H1 (cell line): ENCODE results near the gene NOXRED1.

Experiments used
- CTCF ChIP-seq, 3 experiments: IDR thresholded peaks; 1 replicate in 2 of 3; 2 replicates in 1 of 3; pipeline versions ENCODE4 v1.5.1 to v1.6.1; 2011; ENCODE audit warnings: low read length in 3 of 3, mild to moderate bottlenecking in 3 of 3, inconsistent platforms in 2 of 3, low read depth in 1 of 3, moderate library complexity in 1 of 3; ENCODE audit not compliant: insufficient read depth in 1 of 3; ENCODE audit errors: control extremely low read depth in 1 of 3
- EP300 ChIP-seq, 2 experiments: IDR thresholded peaks; 1 replicate in 1 of 2; 2 replicates in 1 of 2; pipeline ENCODE4 v1.6.1; 2011 to 2012; ENCODE audit warnings: low read depth in 2 of 2, low read length in 2 of 2, mild to moderate bottlenecking in 2 of 2, borderline replicate concordance in 1 of 2, inconsistent platforms in 1 of 2, moderate library complexity in 1 of 2
- EZH2 ChIP-seq: fragments of 200-600 bp; sonication (generic); IDR thresholded peaks from 2 replicates; pipeline ENCODE4 v1.7.1; 2012; ENCODE audit warnings: low read depth, mild to moderate bottlenecking, moderate library complexity, low read length, inconsistent platforms; ENCODE audit not compliant: severe bottlenecking
- JUND ChIP-seq: IDR thresholded peaks from 2 replicates; pipeline ENCODE4 v1.6.1; 2011; ENCODE audit warnings: mild to moderate bottlenecking, improper control_type of control experiment, low read length
- SAP30 ChIP-seq: fragments of 300-600 bp; sonication (generic); IDR thresholded peaks from 2 replicates; pipeline ENCODE4 v1.7.1; 2012; ENCODE audit warnings: low read length, moderate library complexity, mild to moderate bottlenecking, inconsistent platforms; ENCODE audit not compliant: insufficient read depth, insufficient replicate concordance
- SUZ12 ChIP-seq: fragments of 200-600 bp; sonication (generic); IDR thresholded peaks from 2 replicates; pipeline ENCODE4 v1.6.1; 2012; ENCODE audit warnings: mild to moderate bottlenecking, inconsistent platforms, low read length, moderate library complexity, mixed read lengths
- TAF7 ChIP-seq: optimal IDR thresholded peaks from 2 replicates; pipeline ENCODE3; 2011; ENCODE audit warnings: low read depth, mild to moderate bottlenecking, inconsistent platforms, low read length, moderate library complexity, borderline replicate concordance
- TEAD4 ChIP-seq: IDR thresholded peaks from 2 replicates; pipeline ENCODE4 v1.6.1; 2012; ENCODE audit warnings: low read depth, low read length, inconsistent platforms, mixed read lengths
- ZNF274 ChIP-seq: IDR thresholded peaks from 2 replicates; pipeline ENCODE4 v1.7.0; 2012; ENCODE audit warnings: low read length, borderline replicate concordance; ENCODE audit errors: extremely low read depth

DNA sequence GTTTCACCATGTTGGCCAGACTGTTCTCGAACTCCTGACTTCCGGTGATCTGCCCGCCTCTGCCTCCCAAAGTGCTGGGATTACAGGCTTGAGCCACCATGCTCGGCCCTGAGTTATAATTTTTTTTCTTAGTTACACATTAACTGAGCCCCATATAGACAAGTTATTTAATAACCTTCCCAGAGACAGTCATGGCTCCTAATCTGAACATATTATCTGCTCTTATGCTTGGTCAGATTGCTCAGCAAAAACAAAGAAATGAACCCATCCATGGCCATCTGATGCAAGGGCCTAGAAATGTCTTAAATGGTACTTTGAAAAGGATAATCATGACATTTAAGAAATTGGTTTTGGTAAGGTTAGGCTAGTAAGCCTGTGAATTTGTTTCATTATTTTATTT lies 33.1 kb downstream of the NOXRED1 start:
- TF ChIP-seq EZH2 (no peak), ZNF274 (no peak), CTCF (IDR thresholded peaks at IDR 0.05; ENCODE audit: control extremely low read depth in 1 of 3, insufficient read depth in 1 of 3, low read depth in 1 of 3, low read length in 3 of 3) (no peak), SAP30 (no peak), TEAD4 (no peak), SUZ12 (no peak), TAF7 (no peak), JUND (no peak), EP300 (IDR thresholded peaks at IDR 0.05; ENCODE audit: borderline replicate concordance in 1 of 2, low read depth in 2 of 2, low read length in 2 of 2) (no peak)
